GM21737 (cell line): ENCODE measurements around the gene ASAH2.

ENCODE experiments used
- ATAC-seq: cut with Tn5 transposase; IDR thresholded peaks from one replicate; pipeline ENCODE4 v1.9.1; 2021; ENCODE audit warnings: mild to moderate bottlenecking, moderate library complexity; ENCODE audit not compliant: unreplicated experiment

ASAH2 gene

GRCh38 chr10:50210876-50211275, 40.4 kb downstream of the ASAH2 start:
- ATAC-seq, result no peak
